Choroid plexus epithelial cell (primary cell): Measurements from ENCODE around the gene ASB13.

Experiments used
- DNase-seq: peaks from one replicate; pipeline ENCODE4 v3.0.0-alpha.2; 2010; ENCODE audit warnings: low read depth
- H3K4me3 ChIP-seq: 2 replicates; pipeline ENCODE4 v1.5.1; 2011; ENCODE audit warnings: low read depth, mild to moderate bottlenecking, control low read depth, low read length, moderate library complexity
- CTCF ChIP-seq: conservative IDR thresholded peaks from 2 replicates; pipeline ENCODE4 v1.5.1; 2011; ENCODE audit warnings: low read depth, mild to moderate bottlenecking, control low read depth, inconsistent platforms, low read length, moderate library complexity

ASB13 gene

DNA sequence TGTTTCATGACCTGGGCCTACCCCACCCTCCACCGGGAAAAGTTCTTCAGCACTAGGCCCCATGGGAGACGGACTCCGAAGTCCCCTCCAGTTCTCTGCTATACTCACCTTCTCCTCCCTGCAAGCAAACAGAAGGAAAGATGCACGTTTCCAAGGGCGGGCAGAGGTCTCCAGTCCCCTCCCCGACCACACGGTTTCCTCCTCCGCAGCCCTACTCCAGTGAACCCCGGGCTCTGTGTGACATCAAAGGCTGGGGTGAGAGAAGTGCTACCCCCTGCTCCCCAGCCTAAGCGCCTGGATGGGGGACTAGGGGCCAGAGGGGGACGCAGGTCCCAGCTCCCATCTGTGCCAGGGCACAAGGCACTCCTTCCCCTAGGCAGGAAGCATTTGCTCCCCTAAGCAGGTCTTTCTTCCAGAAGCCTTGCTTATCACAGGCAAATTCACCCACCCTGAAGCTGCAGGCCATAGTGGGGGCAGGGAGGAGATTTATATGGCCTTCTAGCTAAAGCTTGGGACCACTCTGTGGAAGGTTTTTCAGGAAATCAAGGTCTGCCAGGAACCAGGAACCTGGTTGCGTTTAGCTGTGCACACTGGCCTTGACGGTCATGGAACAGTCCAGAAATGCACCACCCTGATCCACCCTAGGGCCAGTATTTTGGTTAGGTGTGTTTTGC, 52.8 kb downstream of the ASB13 start:
- DNase-seq, result no peak
- TF ChIP-seq CTCF, result no peak
- no peak overlapping the region for H3K4me3 ChIP-seq

DNA sequence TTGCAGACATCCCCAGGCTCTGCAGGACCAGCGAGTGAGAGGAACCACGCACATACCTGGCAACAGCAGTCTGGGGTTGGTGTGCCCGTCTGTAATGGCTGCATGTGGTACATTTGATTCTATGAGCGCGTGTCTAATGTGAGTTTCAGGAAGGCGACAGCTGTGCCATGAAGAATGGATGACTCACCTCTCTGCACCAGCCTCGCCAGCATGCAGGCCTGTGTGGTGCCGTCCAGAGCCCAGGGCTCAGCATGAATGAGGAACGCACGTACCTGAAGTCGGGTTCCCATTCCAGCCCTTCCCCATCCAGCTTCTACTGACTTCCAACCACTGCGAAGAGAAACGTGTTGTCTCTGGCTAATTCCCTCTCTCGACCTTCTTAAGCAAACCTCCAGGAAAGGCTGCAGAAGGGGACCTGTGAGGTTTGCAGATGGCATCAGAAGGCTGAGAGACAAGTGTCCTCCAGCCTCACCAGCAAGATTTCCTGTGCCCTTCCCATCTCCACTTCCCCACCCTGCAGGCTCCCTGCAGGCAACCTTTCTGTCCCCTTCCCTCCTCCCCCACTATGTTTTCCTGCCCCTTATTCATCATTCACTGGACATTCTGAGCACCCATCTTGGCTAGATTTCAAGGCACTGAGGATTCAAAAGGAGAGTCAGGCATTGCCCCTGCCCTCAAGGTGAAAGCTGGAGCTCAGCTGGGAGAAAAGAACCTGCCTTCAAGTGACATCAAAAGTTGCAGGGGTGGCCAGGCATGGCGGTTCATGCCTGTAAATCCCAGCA, 54.3 kb downstream of the ASB13 start:
- no peak overlapping the region for H3K4me3 ChIP-seq
- DNase-seq, result no peak
- no peak for TF ChIP-seq CTCF

GRCh38 chr10:5609952-5610616, 56.3 kb downstream of the ASB13 start:
- no peak for DNase-seq
- TF ChIP-seq CTCF, result no peak
- H3K4me3 ChIP-seq, result no peak overlapping the region

DNA sequence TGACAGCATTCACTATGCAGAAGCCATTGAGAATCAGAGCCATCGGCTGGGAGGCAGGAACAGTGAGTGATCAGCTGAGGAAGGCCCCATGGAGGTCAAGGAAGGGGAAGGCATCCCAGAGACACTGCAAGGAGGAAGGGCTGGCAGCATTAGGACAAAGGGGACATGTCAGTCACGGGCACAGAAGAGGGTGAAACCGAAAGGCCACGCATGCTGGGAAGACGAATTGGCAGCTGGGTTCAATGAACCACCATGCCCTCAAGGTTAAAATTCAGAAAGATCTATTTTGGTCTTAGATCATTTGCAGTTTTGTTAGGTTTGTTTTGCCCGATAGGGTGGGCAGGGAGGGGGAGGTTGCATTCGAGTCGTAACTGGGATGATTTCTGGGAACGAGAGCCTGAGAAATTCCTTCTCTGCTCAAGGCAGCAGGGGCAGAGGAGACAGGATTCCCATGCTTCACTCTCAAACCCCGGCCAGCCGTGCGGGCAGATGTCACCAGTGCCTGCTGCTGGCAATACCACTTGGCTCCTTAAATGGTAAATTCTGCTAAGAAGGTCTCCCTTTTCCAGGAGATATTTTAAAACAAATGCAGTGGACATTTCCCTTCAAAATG, 57.7 kb downstream of the ASB13 start:
- no peak for DNase-seq
- TF ChIP-seq CTCF, result no peak
- no peak overlapping the region for H3K4me3 ChIP-seq

- TF ChIP-seq CTCF, result no peak
- DNase-seq, result no peak
- H3K4me3 ChIP-seq, result no peak overlapping the region
These were observed 58.8 kb downstream of the ASB13 start for GRCh38 chr10:5607594-5607993.

DNA sequence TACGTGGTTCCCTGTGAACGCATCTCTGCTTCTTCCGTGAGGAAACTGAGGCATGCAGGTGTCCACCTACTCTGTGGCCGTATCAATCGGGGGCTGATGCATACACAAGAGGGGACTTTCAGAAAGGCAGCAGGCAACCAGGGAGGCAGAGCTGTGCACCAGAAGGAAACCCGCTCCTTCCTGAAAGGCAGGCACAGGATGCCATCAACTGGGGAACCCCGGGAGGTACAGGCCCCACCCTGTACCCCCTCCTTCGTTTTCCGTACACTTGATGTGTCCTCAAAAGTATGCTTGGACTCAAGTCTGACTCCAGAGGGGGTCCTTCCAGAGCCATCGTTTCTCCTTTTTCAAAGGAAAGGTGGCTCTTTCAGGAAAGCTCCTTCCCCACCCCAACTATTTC, 59.5 kb downstream of the ASB13 start:
- no peak overlapping the region for H3K4me3 ChIP-seq
- DNase-seq, result no peak
- TF ChIP-seq CTCF, result peak; percentile 3
